Fibroblast of skin of right biceps (primary cell): ENCODE results near the gene KCTD16.
A peak's percentile ranks its signal among the peaks of the same experiment; 100 is the strongest.

ENCODE experiments used
- DNase-seq: peaks from one replicate; pipeline ENCODE4 v3.0.0-alpha.2; 2013

Gene KCTD16

GRCh38 chr5:144469106-144469505 is 298.4 kb downstream of the KCTD16 start:
- DNase-seq = peak; percentile 53

GRCh38 chr5:144472221-144472620 is 301.5 kb downstream of the KCTD16 start:
- DNase-seq = no peak

DNA sequence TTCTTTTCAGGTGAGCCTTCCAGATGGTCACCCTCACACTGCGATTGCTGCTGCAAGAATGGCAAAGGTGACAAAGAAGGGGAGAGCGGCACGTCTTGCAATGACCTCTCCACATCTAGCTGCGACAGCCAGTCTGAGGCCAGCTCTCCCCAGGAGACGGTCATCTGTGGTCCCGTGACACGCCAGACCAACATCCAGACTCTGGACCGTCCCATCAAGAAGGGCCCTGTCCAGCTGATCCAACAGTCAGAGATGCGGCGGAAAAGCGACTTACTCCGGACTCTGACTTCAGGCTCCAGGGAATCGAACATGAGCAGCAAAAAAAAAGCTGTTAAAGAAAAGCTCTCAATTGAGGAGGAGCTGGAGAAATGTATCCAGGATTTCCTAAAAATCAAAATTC is 303.0 kb downstream of the KCTD16 start:
- DNase-seq = no peak

GRCh38 chr5:144478565-144478964 is 307.9 kb downstream of the KCTD16 start:
- no peak for DNase-seq

GRCh38 chr5:144481861-144482260 is 311.2 kb downstream of the KCTD16 start:
- DNase-seq = no peak

GRCh38 chr5:144484124-144484897 is 313.6 kb downstream of the KCTD16 start:
- DNase-seq = peak; percentile 86

GRCh38 chr5:144485540-144485939 is 314.9 kb downstream of the KCTD16 start:
- DNase-seq = no peak

DNA sequence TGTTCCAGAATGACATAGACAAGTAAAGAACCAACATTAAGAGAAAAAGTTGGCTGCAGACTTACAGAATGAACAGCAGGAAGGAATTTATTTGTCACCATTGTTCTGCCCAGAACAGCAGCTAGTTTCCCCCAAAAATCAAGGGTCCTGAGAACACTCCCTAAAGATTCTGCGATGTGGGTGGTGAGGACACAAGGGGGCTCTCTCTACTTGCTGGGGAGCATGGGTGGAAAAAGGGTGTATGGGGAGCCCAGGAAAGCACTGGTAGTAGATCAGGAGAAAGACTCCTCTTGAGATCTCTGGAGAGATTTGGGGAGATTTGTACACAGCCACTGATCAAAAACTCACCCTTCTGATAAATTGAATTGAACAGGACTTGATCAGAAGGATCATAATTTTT is 316.5 kb downstream of the KCTD16 start:
- no peak for DNase-seq

GRCh38 chr5:144487761-144488160 is 317.1 kb downstream of the KCTD16 start:
- no peak for DNase-seq

DNA sequence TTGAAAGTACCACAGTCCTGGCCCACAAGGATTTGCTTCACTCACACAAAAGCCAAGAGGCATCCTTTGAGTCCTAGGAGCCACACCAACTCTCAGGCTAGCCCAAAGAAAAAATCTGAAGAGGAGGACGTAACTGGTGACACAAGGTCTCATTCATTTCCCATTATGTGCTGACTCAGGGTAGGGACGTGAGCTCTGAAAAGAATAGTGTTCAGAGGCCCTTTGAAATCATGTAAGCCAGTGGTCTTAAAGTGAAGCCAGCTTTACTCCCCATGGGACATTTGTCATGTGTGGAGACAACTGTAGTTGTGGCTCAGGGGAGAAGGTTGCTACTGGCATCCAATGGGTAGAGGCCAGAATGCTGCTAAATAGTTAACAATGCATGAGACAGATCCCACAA is 332.4 kb downstream of the KCTD16 start:
- DNase-seq = no peak

GRCh38 chr5:144504929-144505577 is 334.4 kb downstream of the KCTD16 start:
- DNase-seq = no peak

- no peak for DNase-seq
These were observed 340.3 kb downstream of the KCTD16 start for GRCh38 chr5:144510845-144511579.

DNA sequence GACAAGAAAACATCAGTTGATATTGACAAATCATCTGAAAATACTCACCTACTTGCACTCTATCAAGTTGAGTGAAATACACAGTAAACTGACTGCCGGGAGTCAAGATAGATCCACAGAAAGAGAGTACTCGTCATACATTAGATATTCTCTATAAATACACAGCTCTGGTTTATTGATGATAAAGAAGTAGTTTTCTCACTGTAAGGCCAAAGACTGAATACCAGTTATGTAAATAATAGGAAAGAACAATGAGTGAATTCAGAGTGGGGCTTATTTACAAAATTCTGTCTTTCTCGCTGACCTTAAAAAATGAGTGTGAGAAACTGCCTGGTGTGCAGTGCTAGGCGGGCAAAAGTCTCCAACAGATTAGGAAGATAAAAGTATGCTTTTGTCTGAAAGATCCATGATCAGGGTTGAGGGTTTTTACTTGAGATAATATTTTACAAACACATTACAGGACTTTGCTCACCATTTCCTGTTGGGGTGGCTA is 341.0 kb downstream of the KCTD16 start:
- no peak for DNase-seq

DNA sequence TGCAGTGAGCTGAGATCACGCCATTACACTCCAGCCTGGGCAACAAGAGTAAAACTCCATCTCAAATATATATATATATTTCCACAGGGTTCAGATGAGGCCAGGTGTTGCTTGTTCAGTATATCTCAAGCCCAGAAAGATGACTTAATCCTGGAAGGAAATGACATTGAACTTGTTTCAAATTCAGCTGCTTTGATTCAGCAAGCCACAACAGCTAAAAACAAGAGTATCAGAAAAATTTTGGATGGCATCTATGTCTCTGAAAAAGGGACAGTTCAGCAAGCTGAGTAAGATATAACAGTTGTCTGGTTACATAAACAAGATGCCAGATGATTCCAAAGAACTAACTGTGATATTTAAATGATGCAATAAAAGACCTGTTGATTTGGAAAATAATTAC is 352.0 kb downstream of the KCTD16 start:
- no peak for DNase-seq

DNA sequence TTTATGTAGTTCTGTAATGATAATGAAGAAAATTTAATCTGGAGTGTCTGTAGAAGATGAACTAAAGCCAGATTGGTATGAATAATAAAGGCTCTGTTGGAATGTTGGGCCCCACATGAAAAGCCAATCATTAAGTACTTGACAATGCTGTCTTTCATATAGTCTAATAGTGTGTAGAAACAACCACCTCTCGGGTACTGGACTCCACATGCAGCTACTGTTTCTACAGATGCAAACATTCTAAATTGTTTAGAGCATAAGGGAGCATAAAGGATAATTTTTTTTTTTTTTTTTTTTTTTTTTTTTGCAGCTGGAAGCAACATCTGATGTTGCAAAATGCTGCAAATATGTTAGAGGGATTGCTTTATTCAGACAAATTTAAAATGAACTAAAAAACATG is 354.3 kb downstream of the KCTD16 start:
- DNase-seq = no peak

DNA sequence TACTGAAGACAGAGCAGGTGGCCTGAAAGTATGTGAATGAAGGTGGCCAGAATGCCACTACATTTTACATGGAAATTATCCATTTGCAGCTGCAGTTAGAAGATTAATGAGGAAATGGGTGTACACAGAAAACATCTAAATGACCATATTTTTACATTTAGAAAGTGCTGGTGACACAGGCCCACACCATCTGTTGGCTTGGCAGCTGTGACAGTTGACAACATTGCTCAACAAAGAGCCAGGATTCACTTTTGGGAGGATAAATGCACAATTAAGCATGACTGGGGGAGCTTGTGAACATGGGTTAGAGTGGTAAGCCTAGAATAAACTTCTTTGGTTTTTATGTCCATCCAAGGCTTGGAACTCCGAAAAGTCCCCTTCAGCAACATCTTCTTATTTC is 360.5 kb downstream of the KCTD16 start:
- no peak for DNase-seq
